Measurements from ENCODE around the gene SPACA6. TPM values are rescaled to one million over a fixed set of nuclear protein-coding genes. Genes with fewer than 3 reads are reported as not detected.
"Not testable (repeated sequence)": the region's sequence is repeated elsewhere in the genome, so short reads cannot be mapped to it uniquely, and the experiment has no call there.

Gene SPACA6
- total RNA-seq (6.9 and 7.2 TPM in 2 replicates), polyA plus RNA-seq (13.1 and 17.7 TPM in 2 replicates)

GRCh38 chr19:51693260-51693659, at the start of gene SPACA6:
Gene SPACA6, plus strand, starts transcription at chr19:51693330. Its CDS starts 197 bp downstream, at chr19:51693527.
- Histone ChIP-seq H3K9me2 (replicated peaks; ENCODE audit: insufficient read depth) (no peaks in the 10 kb centered on the region), H3K79me2 (peaks cover 86% of the 10 kb centered on the region), H3K9me3 (ENCODE audit: low read depth) (no peaks in the 10 kb centered on the region), H2AFZ (no peak within 1 kb of the TSS), H3K4me1 (ENCODE audit: insufficient read depth) (peaks cover 9% of the 10 kb centered on the region), H3K4me2 (peak within 1 kb of the TSS; percentile 92), H3K4me3 (peak within 1 kb of the TSS; percentile 98), H4K20me1 (ENCODE audit: insufficient read depth, poor library complexity, severe bottlenecking) (peaks cover 72% of the 10 kb centered on the region), H3K27ac (no peak within 1 kb of the TSS), H3K27me3 (no peaks in the 10 kb centered on the region), H3K36me3 (replicated peaks; ENCODE audit: insufficient read depth, low read depth) (no peaks in the 10 kb centered on the region)
- DNase-seq (ENCODE audit: low spot score) = no peak
- TF ChIP-seq EZH2phosphoT487 (IDR thresholded peaks at IDR 0.05; ENCODE audit: low read depth, severe bottlenecking, unreplicated experiment) (no peak), EZH2 (IDR thresholded peaks at IDR 0.05; ENCODE audit: borderline replicate concordance) (no peak), CTCF (IDR thresholded peaks at IDR 0.05; ENCODE audit: poor library complexity) (no peak)
- WGBS (ENCODE audit: low lambda C conversion rate, missing lambda C conversion rate) = 80% methylated on average over 8 of the region's 8 CpGs

GRCh38 chr19:51644636-51645271, 48.4 kb upstream of the SPACA6 start:
- no peaks in the 10 kb centered on the region for H3K36me3 ChIP-seq (replicated peaks; ENCODE audit: insufficient read depth, low read depth)
- H3K9me3 ChIP-seq (ENCODE audit: low read depth) = no peaks in the 10 kb centered on the region
- DNase-seq (ENCODE audit: low spot score) = no peak
- 76% methylated on average over 11 of the region's 11 CpGs for WGBS (ENCODE audit: low lambda C conversion rate, missing lambda C conversion rate)
- no peaks in the 10 kb centered on the region for H3K9me2 ChIP-seq (replicated peaks; ENCODE audit: insufficient read depth)
- TF ChIP-seq EZH2 (IDR thresholded peaks at IDR 0.05; ENCODE audit: borderline replicate concordance) (no peak), EZH2phosphoT487 (IDR thresholded peaks at IDR 0.05; ENCODE audit: low read depth, severe bottlenecking, unreplicated experiment) (no peak), CTCF (IDR thresholded peaks at IDR 0.05; ENCODE audit: poor library complexity) (no peak)
- H3K27me3 ChIP-seq = no peaks in the 10 kb centered on the region
- no peak overlapping the region for H3K4me3 ChIP-seq
- H4K20me1 ChIP-seq (ENCODE audit: insufficient read depth, poor library complexity, severe bottlenecking) = no peaks in the 10 kb centered on the region
- H3K4me2 ChIP-seq = no peak overlapping the region
- H3K4me1 ChIP-seq (ENCODE audit: insufficient read depth) = no peaks in the 10 kb centered on the region
- H3K27ac ChIP-seq = no peak overlapping the region
- no peak overlapping the region for H2AFZ ChIP-seq
- no peaks in the 10 kb centered on the region for H3K79me2 ChIP-seq

- H3K27ac ChIP-seq; H3K9me3 ChIP-seq (ENCODE audit: low read depth); H3K4me2 ChIP-seq; H4K20me1 ChIP-seq (ENCODE audit: insufficient read depth, poor library complexity, severe bottlenecking); H3K4me3 ChIP-seq; H3K27me3 ChIP-seq; DNase-seq (ENCODE audit: low spot score); H2AFZ ChIP-seq; H3K79me2 ChIP-seq; H3K9me2 ChIP-seq (replicated peaks; ENCODE audit: insufficient read depth); H3K36me3 ChIP-seq (replicated peaks; ENCODE audit: insufficient read depth, low read depth); H3K4me1 ChIP-seq (ENCODE audit: insufficient read depth): not testable (repeated sequence)
- 90% methylated on average over 5 of the region's 10 CpGs for WGBS (ENCODE audit: low lambda C conversion rate, missing lambda C conversion rate)
Observed at GRCh38 chr19:51646730-51647129, 46.4 kb upstream of the SPACA6 start, which contains the start of gene SIGLEC14. Gene SIGLEC14, minus strand, starts transcription at chr19:51646825. Its CDS starts 66 bp downstream, at chr19:51646759.

- 89% methylated on average over 6 of the region's 6 CpGs for WGBS (ENCODE audit: low lambda C conversion rate, missing lambda C conversion rate)
- Histone ChIP-seq H3K36me3 (replicated peaks; ENCODE audit: insufficient read depth, low read depth) (no peaks in the 10 kb centered on the region), H3K9me2 (replicated peaks; ENCODE audit: insufficient read depth) (no peaks in the 10 kb centered on the region)
Observed at GRCh38 chr19:51647318-51647717, 45.8 kb upstream of the SPACA6 start.

More at GRCh38 chr19:51647318-51647717, 45.8 kb upstream of the SPACA6 start:
- Histone ChIP-seq H3K79me2 (no peaks in the 10 kb centered on the region), H3K4me1 (ENCODE audit: insufficient read depth) (no peaks in the 10 kb centered on the region), H3K9me3 (ENCODE audit: low read depth) (no peaks in the 10 kb centered on the region), H4K20me1 (ENCODE audit: insufficient read depth, poor library complexity, severe bottlenecking) (no peaks in the 10 kb centered on the region), H3K4me3 (no peak overlapping the region), H3K4me2 (no peak overlapping the region), H3K27me3 (no peaks in the 10 kb centered on the region), H2AFZ (no peak overlapping the region), H3K27ac (no peak overlapping the region)
- no peak for DNase-seq (ENCODE audit: low spot score)
- TF ChIP-seq CTCF (IDR thresholded peaks at IDR 0.05; ENCODE audit: poor library complexity) (no peak), EZH2phosphoT487 (IDR thresholded peaks at IDR 0.05; ENCODE audit: low read depth, severe bottlenecking, unreplicated experiment) (no peak), EZH2 (IDR thresholded peaks at IDR 0.05; ENCODE audit: borderline replicate concordance) (no peak)

Measured in hepatocyte (in vitro differentiated cells).